CD4-positive, alpha-beta T cell treated with Interferon alpha-2 for 1 hour (primary cell): ENCODE data around the gene GUCY2D.
"Not testable (repeated sequence)": the region's sequence is repeated elsewhere in the genome, so short reads cannot be mapped to it uniquely, and the experiment has no call there.

Experiments used
- DNase-seq, 2 donors: peaks; one replicate each; pipeline ENCODE4 v3.0.0-alpha.2; 2020 to 2022

The GUCY2D gene

DNA sequence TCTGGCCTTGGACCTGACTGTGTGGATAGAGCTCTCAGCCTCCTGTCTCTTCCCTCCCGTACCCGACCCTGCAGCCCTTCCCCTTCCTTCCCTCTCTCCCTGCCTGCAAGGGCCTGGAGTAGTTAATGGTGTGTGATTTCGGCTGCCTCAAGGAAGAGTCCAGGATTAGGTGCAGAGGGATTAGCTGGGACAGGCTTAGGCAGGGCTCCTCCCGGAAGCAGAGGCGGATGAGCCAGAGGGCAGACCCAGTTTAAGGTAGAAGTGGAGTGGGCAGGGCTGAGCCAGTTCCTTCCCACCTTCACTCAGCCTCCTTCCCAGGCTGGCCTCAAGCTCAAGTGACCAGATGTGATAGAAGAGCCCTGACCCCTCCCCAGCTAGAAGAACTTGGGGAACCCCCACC is 16.8 kb downstream of the GUCY2D start:
- no peak for DNase-seq

GRCh38 chr17:8019665-8020650 is 17.5 kb downstream of the GUCY2D start:
- DNase-seq: peak in 1 of 2 donors; percentile 21

- no peak for DNase-seq
Observed at GRCh38 chr17:8020776-8021564, 18.6 kb downstream of the GUCY2D start.

- DNase-seq: no peak
Observed at GRCh38 chr17:8021565-8022359, 19.3 kb downstream of the GUCY2D start.

- DNase-seq: no peak
Observed at GRCh38 chr17:8022360-8023003, 20.1 kb downstream of the GUCY2D start.

GRCh38 chr17:8024161-8024560 is 21.7 kb downstream of the GUCY2D start:
- not testable (repeated sequence) for DNase-seq

- DNase-seq: no peak
Observed at GRCh38 chr17:8025176-8025911, 22.9 kb downstream of the GUCY2D start.

DNA sequence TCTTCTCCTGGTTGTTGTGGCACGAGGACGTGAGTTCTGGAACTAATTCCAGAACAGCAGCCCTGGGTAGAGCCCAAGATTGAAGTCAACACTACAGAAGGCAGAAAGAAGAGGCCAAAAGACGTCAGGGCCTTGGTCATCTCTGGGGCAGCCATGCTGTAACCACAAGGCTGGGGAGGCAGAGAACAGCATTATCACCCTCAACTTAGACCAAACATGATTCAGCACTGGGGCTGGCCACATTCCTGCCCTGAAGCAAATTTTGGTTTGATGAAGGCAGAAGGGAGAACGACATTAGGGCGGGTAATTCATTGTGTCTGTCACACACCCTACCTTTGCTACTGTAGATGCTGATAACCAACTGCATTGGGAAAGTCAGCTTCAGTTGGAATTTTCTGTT is 26.7 kb downstream of the GUCY2D start:
- no peak for DNase-seq

GRCh38 chr17:8031261-8031661 is 28.8 kb downstream of the GUCY2D start:
- no peak for DNase-seq

DNA sequence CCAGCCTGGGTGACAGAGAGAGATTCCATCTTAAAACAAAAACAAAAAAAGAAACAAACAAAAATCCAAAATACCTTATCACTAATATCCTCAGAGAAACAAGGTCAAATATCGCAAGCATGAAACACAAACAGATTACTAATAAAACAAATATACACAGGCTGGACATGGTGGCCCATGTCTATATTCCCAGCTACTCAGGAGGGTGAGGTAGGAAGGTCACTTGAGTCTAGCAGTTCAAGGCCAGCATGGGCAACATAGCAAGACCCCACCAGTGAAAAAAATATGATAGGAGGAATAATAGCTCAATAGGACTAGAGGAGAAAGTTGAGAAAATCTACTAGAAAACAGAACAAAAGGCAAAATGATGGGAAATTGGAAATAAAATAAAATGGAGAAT is 29.5 kb downstream of the GUCY2D start:
- DNase-seq: no peak

- DNase-seq: no peak
Observed at GRCh38 chr17:8032442-8032841, 30.0 kb downstream of the GUCY2D start.

GRCh38 chr17:8038954-8039610 is 36.7 kb downstream of the GUCY2D start, which contains the start of gene ALOX15B:
Gene ALOX15B (plus strand): TSS chr17:8039059. CDS start chr17:8039156, 97 bp downstream.
- no peak for DNase-seq

- no peak for DNase-seq
Observed at GRCh38 chr17:8039611-8040168, 37.3 kb downstream of the GUCY2D start.

GRCh38 chr17:8041249-8041928 is 39.0 kb downstream of the GUCY2D start:
- peak; percentile 51 to 58 for DNase-seq

DNA sequence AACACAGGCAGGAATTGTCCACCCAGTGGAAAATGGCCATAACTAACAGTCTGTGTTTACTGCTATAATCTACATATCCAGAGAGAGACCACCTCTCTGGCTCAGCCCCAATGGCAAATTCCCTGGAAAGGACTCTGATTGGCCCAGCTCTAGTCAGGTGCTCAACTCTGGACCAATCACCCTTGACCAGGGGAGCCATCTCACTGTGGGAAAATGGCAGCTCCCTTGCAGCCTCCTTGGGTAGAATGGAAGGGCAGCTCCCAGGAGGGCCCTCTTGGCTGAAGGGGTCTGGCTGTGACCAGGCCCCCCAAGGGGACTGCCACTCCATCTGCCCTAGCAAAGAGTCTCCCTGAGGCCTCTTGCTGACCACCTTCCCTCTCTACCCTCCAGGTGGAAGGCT is 39.6 kb downstream of the GUCY2D start:
- no peak for DNase-seq

GRCh38 chr17:8044819-8045810 is 42.7 kb downstream of the GUCY2D start:
- DNase-seq: no peak

DNA sequence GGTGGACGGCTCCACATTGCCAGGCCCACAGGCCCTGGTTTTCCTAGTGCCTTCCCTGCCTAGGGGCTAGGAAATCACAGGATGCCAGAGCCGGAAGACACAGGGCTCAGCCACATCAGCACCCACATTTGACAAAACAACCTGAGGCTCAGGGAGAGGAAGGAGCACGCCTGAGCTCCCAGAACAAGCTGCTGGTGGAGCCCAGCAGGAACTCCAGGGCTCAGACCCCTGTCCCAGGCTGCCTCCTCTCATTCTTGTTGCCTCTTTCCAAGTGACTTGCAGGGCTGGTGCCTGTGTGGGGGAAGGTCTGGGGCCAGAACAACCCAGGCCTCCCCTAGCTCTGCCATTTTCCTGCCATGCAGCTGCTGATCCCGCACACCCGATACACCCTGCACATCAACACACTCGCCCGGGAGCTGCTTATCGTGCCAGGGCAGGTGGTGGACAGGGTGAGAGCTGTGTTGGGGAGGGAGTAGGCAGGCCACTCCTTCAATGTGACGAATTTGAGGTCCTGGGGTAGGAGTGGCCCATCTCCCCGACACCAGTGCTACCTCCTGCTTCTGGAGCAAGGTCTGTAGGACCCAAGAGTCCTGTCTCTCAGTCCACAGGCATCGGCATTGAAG is 44.0 kb downstream of the GUCY2D start:
- no peak for DNase-seq
